GM18861 (cell line): ENCODE measurements around the gene ABCC1.
"Not testable (repeated sequence)": the region's sequence is repeated elsewhere in the genome, so short reads cannot be mapped to it uniquely, and the experiment has no call there.

Source experiments
- ATAC-seq: cut with Tn5 transposase; IDR thresholded peaks from one replicate; pipeline ENCODE4 v1.9.1; 2021; ENCODE audit not compliant: unreplicated experiment

Gene ABCC1

GRCh38 chr16:16169615-16170014 is 220.2 kb downstream of the ABCC1 start:
- no peak for ATAC-seq

GRCh38 chr16:16171332-16171919 is 222.0 kb downstream of the ABCC1 start:
- no peak for ATAC-seq

GRCh38 chr16:16172991-16173390 is 223.6 kb downstream of the ABCC1 start:
- ATAC-seq: no peak

- no peak for ATAC-seq
These were observed 225.9 kb downstream of the ABCC1 start for GRCh38 chr16:16175296-16175695.

- ATAC-seq: no peak
These were observed 226.9 kb downstream of the ABCC1 start for GRCh38 chr16:16176328-16176727.

GRCh38 chr16:16178455-16179162 is 229.2 kb downstream of the ABCC1 start:
- ATAC-seq: no peak

- ATAC-seq: not testable (repeated sequence)
These were observed 232.3 kb downstream of the ABCC1 start for GRCh38 chr16:16181748-16182147.

GRCh38 chr16:16182918-16183317 is 233.5 kb downstream of the ABCC1 start:
- ATAC-seq: no peak

- no peak for ATAC-seq
These were observed 234.1 kb downstream of the ABCC1 start for GRCh38 chr16:16183562-16183961.

- no peak for ATAC-seq
These were observed 235.2 kb downstream of the ABCC1 start for GRCh38 chr16:16184594-16184993.

- no peak for ATAC-seq
These were observed 235.7 kb downstream of the ABCC1 start for GRCh38 chr16:16185095-16185494.

GRCh38 chr16:16186820-16187219 is 237.4 kb downstream of the ABCC1 start:
- no peak for ATAC-seq

GRCh38 chr16:16188827-16189226 is 239.4 kb downstream of the ABCC1 start:
- no peak for ATAC-seq

- no peak for ATAC-seq
These were observed 240.4 kb downstream of the ABCC1 start for GRCh38 chr16:16189842-16190241.

GRCh38 chr16:16190546-16190945 is 241.1 kb downstream of the ABCC1 start:
- ATAC-seq: no peak

- ATAC-seq: not testable (repeated sequence)
These were observed 241.6 kb downstream of the ABCC1 start for GRCh38 chr16:16190966-16191365.

- no peak for ATAC-seq
These were observed 242.2 kb downstream of the ABCC1 start for GRCh38 chr16:16191493-16192167.
